Keratinocyte (primary cell): Measurements from ENCODE around the gene CDK3. TPM values are rescaled to one million over a fixed set of nuclear protein-coding genes. Genes with fewer than 3 reads are reported as not detected.

Experiments
- DNase-seq: peaks from one replicate; pipeline ENCODE4 v3.0.0-alpha.2; 2011; ENCODE audit warnings: low read depth, missing footprints, low spot score
- FAIRE-seq: peaks from 2 replicates; lab custom pipeline; 2011; peaks lifted over from hg19 to GRCh38; lab: Jason Lieb, UNC
- H2AFZ ChIP-seq: 2 replicates; pipeline ENCODE4 v1.6.0; 2012; ENCODE audit warnings: low read length, control low read depth, inconsistent platforms; ENCODE audit not compliant: control insufficient read depth
- H3K27ac ChIP-seq: 2 replicates; pipeline ENCODE4 v1.5.1; 2011; ENCODE audit warnings: low read length; ENCODE audit not compliant: control insufficient read depth, insufficient read depth
- H3K27me3 ChIP-seq: 3 replicates; pipeline ENCODE4 v1.6.0; 2011; ENCODE audit warnings: low read length; ENCODE audit not compliant: control insufficient read depth, insufficient read depth; ENCODE audit errors: extremely low read depth
- H3K36me3 ChIP-seq, 2 experiments: 2 replicates in 1 of 2; 3 replicates in 1 of 2; pipeline ENCODE4 v1.5.1; 2011; ENCODE audit warnings: low read length in 2 of 2, mild to moderate bottlenecking in 1 of 2; ENCODE audit not compliant: control insufficient read depth in 2 of 2, insufficient read depth in 2 of 2; ENCODE audit errors: extremely low read depth in 1 of 2
- H3K4me1 ChIP-seq: 3 replicates; pipeline ENCODE4 v1.5.1; 2011; ENCODE audit warnings: low read length; ENCODE audit not compliant: control insufficient read depth, insufficient read depth; ENCODE audit errors: extremely low read depth
- H3K4me2 ChIP-seq: 3 replicates; pipeline ENCODE4 v1.6.0; 2011; ENCODE audit warnings: low read depth, low read length; ENCODE audit not compliant: control insufficient read depth, insufficient read depth; ENCODE audit errors: extremely low read depth
- H3K4me3 ChIP-seq, 3 experiments: fragments of 200-600 bp in 1 of 3; sonication (generic) in 1 of 3; 2 replicates in 2 of 3; 3 replicates in 1 of 3; pipeline ENCODE4 v1.5.1; 2011 to 2016; ENCODE audit warnings: low read length in 3 of 3, mild to moderate bottlenecking in 3 of 3, control low read depth in 2 of 3, inconsistent platforms in 1 of 3, low read depth in 1 of 3, mixed read lengths in 1 of 3, mixed run types in 1 of 3, moderate library complexity in 1 of 3; ENCODE audit not compliant: control insufficient read depth in 2 of 3, insufficient read depth in 2 of 3; ENCODE audit errors: extremely low read depth in 1 of 3
- H3K79me2 ChIP-seq: 2 replicates; pipeline ENCODE4 v1.6.0; 2012; ENCODE audit warnings: low read length; ENCODE audit not compliant: control insufficient read depth, insufficient read depth
- H3K9ac ChIP-seq: 3 replicates; pipeline ENCODE4 v1.6.0; 2011; ENCODE audit warnings: low read length; ENCODE audit not compliant: control insufficient read depth, insufficient read depth; ENCODE audit errors: extremely low read depth
- H3K9me1 ChIP-seq: 3 replicates; pipeline ENCODE4 v1.6.0; 2011; ENCODE audit warnings: low read length; ENCODE audit not compliant: control insufficient read depth, insufficient read depth; ENCODE audit errors: extremely low read depth
- H3K9me3 ChIP-seq: 2 replicates; pipeline ENCODE4 v1.5.1; 2012; ENCODE audit warnings: low read depth, low read length; ENCODE audit not compliant: control insufficient read depth
- H4K20me1 ChIP-seq: 3 replicates; pipeline ENCODE4 v1.6.0; 2011; ENCODE audit warnings: low read length; ENCODE audit not compliant: control insufficient read depth, insufficient read depth; ENCODE audit errors: extremely low read depth
- EZH2 ChIP-seq: IDR thresholded peaks from one replicate; pipeline ENCODE4 v1.6.1; 2012; ENCODE audit warnings: inconsistent platforms, mild to moderate bottlenecking, low read length, moderate library complexity
- dilution Hi-C: fragments of 300-500 bp; cut with MboI; formaldehyde crosslinking; loops from one replicate; pipeline ENCODE4 v1.7.0; 2020; ENCODE audit warnings: low sequenced_read_pairs; ENCODE audit not compliant: extremely low pct_ligation_motif_present
- polyA plus RNA-seq, 5 experiments: library from polyadenylated mRNA; depleted of rRNA in 3 of 5; stranded (reverse) in 3 of 5; stranded (forward) in 1 of 5; unstranded in 1 of 5; fragments of >200 nt; gene quantifications; 1 replicate in 1 of 5; 2 replicates in 3 of 5; 3 replicates in 1 of 5; pipeline versions ENCODE4 v1.2.1 to v1.2.3, GENCODE V29; 2011 to 2012; ENCODE audit warnings: missing spikeins in 2 of 5, low read depth in 1 of 5, low replicate concordance in 1 of 5
- TF ChIP-seq, protein P1 (sequence below), 3 experiments: IDR thresholded peaks in 1 of 3; conservative IDR thresholded peaks in 1 of 3; optimal IDR thresholded peaks in 1 of 3; 2 replicates in 2 of 3; 3 replicates in 1 of 3; pipeline versions ENCODE3 to v1.5.1; 2011; ENCODE audit warnings: low read length in 3 of 3, mild to moderate bottlenecking in 3 of 3, moderate library complexity in 2 of 3, control low read depth in 1 of 3, inconsistent platforms in 1 of 3; ENCODE audit not compliant: insufficient read depth in 2 of 3; ENCODE audit errors: extremely low read depth in 1 of 3

CDK3 gene
- polyA plus RNA-seq, 1 donor (not counting 4 experiments of a cell fraction or from before 2014, with no cell fraction given) = 1.8 TPM

DNA sequence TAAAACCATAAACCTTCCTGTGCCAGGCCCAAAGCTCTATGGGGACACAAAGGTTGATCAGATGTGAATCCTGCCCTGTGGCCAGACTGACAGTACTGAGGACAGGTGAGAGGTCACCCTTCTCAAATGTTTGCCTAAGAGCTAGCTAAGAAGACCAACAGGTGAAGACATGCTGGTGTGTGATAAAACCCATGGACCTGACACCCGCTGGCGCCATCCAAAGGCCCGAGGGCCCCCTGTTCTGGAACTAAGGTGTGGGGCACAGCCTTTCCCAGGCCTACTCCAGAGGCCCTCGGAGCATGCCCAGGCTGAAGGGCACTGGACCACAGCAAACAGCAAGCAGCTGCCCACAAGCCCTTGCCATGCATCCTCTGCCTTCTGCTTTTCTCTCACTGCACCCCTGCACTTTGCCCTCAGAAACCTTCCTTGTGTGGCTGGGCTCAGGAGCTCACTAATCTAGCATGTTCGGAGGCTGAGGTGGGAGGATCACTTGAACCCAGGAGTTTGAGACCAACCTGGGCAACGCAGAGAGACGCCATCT, 5.2 kb upstream of the CDK3 start:
- TF ChIP-seq, protein P1, sequence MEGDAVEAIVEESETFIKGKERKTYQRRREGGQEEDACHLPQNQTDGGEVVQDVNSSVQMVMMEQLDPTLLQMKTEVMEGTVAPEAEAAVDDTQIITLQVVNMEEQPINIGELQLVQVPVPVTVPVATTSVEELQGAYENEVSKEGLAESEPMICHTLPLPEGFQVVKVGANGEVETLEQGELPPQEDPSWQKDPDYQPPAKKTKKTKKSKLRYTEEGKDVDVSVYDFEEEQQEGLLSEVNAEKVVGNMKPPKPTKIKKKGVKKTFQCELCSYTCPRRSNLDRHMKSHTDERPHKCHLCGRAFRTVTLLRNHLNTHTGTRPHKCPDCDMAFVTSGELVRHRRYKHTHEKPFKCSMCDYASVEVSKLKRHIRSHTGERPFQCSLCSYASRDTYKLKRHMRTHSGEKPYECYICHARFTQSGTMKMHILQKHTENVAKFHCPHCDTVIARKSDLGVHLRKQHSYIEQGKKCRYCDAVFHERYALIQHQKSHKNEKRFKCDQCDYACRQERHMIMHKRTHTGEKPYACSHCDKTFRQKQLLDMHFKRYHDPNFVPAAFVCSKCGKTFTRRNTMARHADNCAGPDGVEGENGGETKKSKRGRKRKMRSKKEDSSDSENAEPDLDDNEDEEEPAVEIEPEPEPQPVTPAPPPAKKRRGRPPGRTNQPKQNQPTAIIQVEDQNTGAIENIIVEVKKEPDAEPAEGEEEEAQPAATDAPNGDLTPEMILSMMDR (optimal IDR thresholded peaks at IDR 0.05 in 1 of 3, IDR thresholded peaks at IDR 0.05 in 1 of 3, conservative IDR thresholded peaks at IDR 0.05 in 1 of 3; ENCODE audit: extremely low read depth in 1 of 3, insufficient read depth in 2 of 3, low read length in 3 of 3) = no peak
- TF ChIP-seq EZH2 = no peak
- no peaks in the 10 kb centered on the region for H3K9me3 ChIP-seq
- FAIRE-seq (no peak), DNase-seq (no peak)
- H3K79me2 ChIP-seq = no peaks in the 10 kb centered on the region
- no peak overlapping the region for H3K27ac ChIP-seq
- no peaks in the 10 kb centered on the region for H4K20me1 ChIP-seq
- peaks cover 0 to 3% of the 10 kb centered on the region in 2 experiments for H3K36me3 ChIP-seq
- no peaks in the 10 kb centered on the region for H3K27me3 ChIP-seq
- peaks cover 18% of the 10 kb centered on the region for H3K4me1 ChIP-seq
- peaks cover 2% of the 10 kb centered on the region for H3K9me1 ChIP-seq
- H3K4me2 ChIP-seq = no peak overlapping the region
- dilution Hi-C loops = no loop called here
- H2AFZ ChIP-seq = no peak overlapping the region
- no peak overlapping the region for H3K4me3 ChIP-seq
- H3K9ac ChIP-seq = no peak overlapping the region

DNA sequence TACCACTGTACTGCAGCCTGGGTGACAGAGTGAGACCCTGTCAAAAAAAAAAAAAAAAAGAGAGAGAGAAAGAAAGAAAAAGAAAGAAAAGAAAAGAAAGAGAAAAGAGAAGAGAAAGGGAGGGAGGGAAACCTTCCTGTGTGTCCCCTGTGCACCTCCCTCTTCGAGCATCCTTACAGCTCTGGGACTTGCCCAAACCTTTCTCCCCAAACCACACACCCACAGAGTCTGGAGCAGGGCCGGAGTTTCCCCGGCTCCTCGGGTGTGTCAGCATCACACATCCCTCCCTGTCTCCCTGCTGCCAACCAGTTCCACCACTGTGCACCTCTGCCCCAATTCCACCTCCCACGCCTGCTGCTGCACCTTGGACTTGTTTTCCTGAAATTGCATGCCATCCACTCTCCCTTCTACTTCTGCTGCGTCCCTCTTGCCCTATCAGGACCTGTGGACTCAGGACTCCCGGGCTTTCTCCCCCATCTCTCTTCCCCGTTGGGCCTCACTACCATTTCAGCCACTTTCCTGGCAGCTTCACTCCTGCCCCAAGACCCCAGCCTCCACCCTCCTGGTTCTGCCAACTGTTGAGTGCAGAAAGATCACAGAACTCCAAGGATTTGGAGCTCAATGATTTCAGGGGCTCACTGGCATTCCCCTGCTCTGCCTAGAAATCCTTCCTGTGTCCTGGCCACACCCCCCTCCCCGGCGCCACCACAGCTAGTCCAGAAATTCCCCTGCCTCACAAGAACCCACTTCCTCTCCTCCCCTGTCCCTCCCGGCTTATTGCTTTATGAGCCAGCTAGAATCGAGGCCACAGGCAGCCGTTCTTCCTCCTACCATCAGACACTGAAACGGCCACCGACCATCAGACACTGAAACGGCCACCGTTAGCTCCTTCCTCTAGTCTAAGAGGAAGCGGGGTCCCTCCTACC, 3.7 kb upstream of the CDK3 start:
- dilution Hi-C loops = no loop called here
- DNase-seq (no peak), FAIRE-seq (peak; percentile 84)
- Histone ChIP-seq H3K9ac (peak overlapping the region; percentile 64), H2AFZ (peak overlapping the region; percentile 16), H3K4me3 (no peak overlapping the region), H3K4me1 (peaks cover 18% of the 10 kb centered on the region), H3K27me3 (no peaks in the 10 kb centered on the region), H3K36me3 (peaks cover 0 to 2% of the 10 kb centered on the region in 2 experiments), H3K27ac (peak overlapping the region; percentile 76), H3K4me2 (peak overlapping the region; percentile 29), H3K79me2 (no peaks in the 10 kb centered on the region), H4K20me1 (no peaks in the 10 kb centered on the region), H3K9me1 (peaks cover 2% of the 10 kb centered on the region), H3K9me3 (no peaks in the 10 kb centered on the region)
- no peak for TF ChIP-seq EZH2
- TF ChIP-seq, protein P1 (optimal IDR thresholded peaks at IDR 0.05 in 1 of 3, IDR thresholded peaks at IDR 0.05 in 1 of 3, conservative IDR thresholded peaks at IDR 0.05 in 1 of 3; ENCODE audit: extremely low read depth in 1 of 3, insufficient read depth in 2 of 3, low read length in 3 of 3) = no peak
